SK-N-SH (cell line): Measurements from ENCODE around the gene PAQR5. TPM values are rescaled to one million over a fixed set of nuclear protein-coding genes. Genes with fewer than 3 reads are reported as not detected.
"Not testable (repeated sequence)": the region's sequence is repeated elsewhere in the genome, so short reads cannot be mapped to it uniquely, and the experiment has no call there.

Experiments
- CTCF ChIA-PET: fragments of 300-600, 350-600 bp; formaldehyde crosslinking; extraction: SDS; loops from one replicate; lab custom pipeline; 2021; lab: Yijun Ruan, JAX
- POLR2A ChIA-PET: fragments of 350-600 bp; sonication (Branson Sonifier 250); formaldehyde crosslinking; extraction: SDS; loops from one replicate; lab custom pipeline; 2020; ENCODE audit warnings: antibody characterized with exemption, inconsistent platforms; lab: Yijun Ruan, JAX
- DNase-seq: peaks from one replicate; pipeline ENCODE4 v3.0.0; 2012
- H2AFZ ChIP-seq: fragments of 200-600 bp; sonication (generic); 2 replicates; pipeline ENCODE4 v1.8.1; 2016; ENCODE audit warnings: antibody characterized with exemption, mild to moderate bottlenecking, low read depth
- H3F3A ChIP-seq: fragments of 200-600 bp; sonication (generic); replicated peaks from 2 replicates; pipeline ENCODE3; 2016; ENCODE audit warnings: antibody characterized with exemption, mild to moderate bottlenecking; ENCODE audit not compliant: insufficient read depth
- H3K27ac ChIP-seq, 2 experiments: fragments of 200-500 bp in 1 of 2; fragments of 200-600 bp in 1 of 2; sonication (Bioruptor generic) in 1 of 2; sonication (generic), shearing (Covaris generic) in 1 of 2; 2 replicates each; pipeline versions ENCODE4 v1.5.1 to v1.6.1; 2014 to 2016; ENCODE audit warnings: low read depth in 2 of 2, inconsistent platforms in 1 of 2, low read length in 1 of 2, mild to moderate bottlenecking in 1 of 2, mixed read lengths in 1 of 2
- H3K27me3 ChIP-seq: fragments of 200-600 bp; sonication (generic), shearing (Covaris generic); 2 replicates; pipeline ENCODE4 v1.6.1; 2016; ENCODE audit warnings: mixed run types; ENCODE audit not compliant: insufficient read depth
- H3K36me3 ChIP-seq, 2 experiments: fragments of 200-500 bp in 1 of 2; fragments of 200-600 bp in 1 of 2; sonication (Bioruptor generic) in 1 of 2; sonication (generic) in 1 of 2; replicated peaks in 1 of 2; 2 replicates each; pipeline versions ENCODE3 to v1.5.1; 2014 to 2016; ENCODE audit warnings: low read length in 1 of 2, mild to moderate bottlenecking in 1 of 2; ENCODE audit not compliant: insufficient read depth in 2 of 2, control insufficient read depth in 1 of 2
- H3K4me1 ChIP-seq, 2 experiments: fragments of 200-500 bp in 1 of 2; fragments of 200-600 bp in 1 of 2; sonication (Bioruptor generic) in 1 of 2; sonication (generic), shearing (Covaris generic) in 1 of 2; 2 replicates each; pipeline versions ENCODE4 v1.5.1 to v1.6.1; 2014 to 2016; ENCODE audit warnings: low read depth in 1 of 2, low read length in 1 of 2, mixed run types in 1 of 2; ENCODE audit not compliant: insufficient read depth in 2 of 2, control insufficient read depth in 1 of 2
- H3K4me2 ChIP-seq: fragments of 200-600 bp; sonication (generic), shearing (Covaris generic); 2 replicates; pipeline ENCODE4 v1.6.1; 2017; ENCODE audit warnings: mixed run types
- H3K4me3 ChIP-seq, 2 experiments: fragments of 200-500 bp in 1 of 2; fragments of 200-600 bp in 1 of 2; sonication (Bioruptor generic) in 1 of 2; sonication (generic), shearing (Covaris generic) in 1 of 2; 2 replicates each; pipeline versions ENCODE4 v1.5.1 to v1.8.1; 2014 to 2016; ENCODE audit warnings: low read depth in 2 of 2, inconsistent platforms in 1 of 2, low read length in 1 of 2, mild to moderate bottlenecking in 1 of 2, mixed read lengths in 1 of 2, moderate library complexity in 1 of 2
- H3K79me2 ChIP-seq: fragments of 200-600 bp; sonication (generic); 2 replicates; pipeline ENCODE4 v1.8.1; 2017; ENCODE audit warnings: mild to moderate bottlenecking; ENCODE audit not compliant: insufficient read depth
- H3K9ac ChIP-seq: fragments of 200-600 bp; sonication (generic); 2 replicates; pipeline ENCODE4 v1.6.1; 2017; ENCODE audit warnings: mixed run types
- H3K9me2 ChIP-seq: fragments of 200-600 bp; sonication (generic); 2 replicates; pipeline ENCODE4 v1.6.1; 2017; ENCODE audit warnings: mixed run types
- H3K9me3 ChIP-seq: fragments of 200-600 bp; sonication (generic); 2 replicates; pipeline ENCODE4 v1.6.1; 2017; ENCODE audit warnings: mixed run types, mild to moderate bottlenecking, moderate library complexity
- H4K20me1 ChIP-seq: fragments of 200-600 bp; sonication (generic); 2 replicates; pipeline ENCODE4 v1.6.1; 2017; ENCODE audit warnings: mild to moderate bottlenecking, mixed run types; ENCODE audit not compliant: insufficient read depth
- FOSL2 ChIP-seq: IDR thresholded peaks from 2 replicates; pipeline ENCODE4 v1.4.0; 2012; ENCODE audit warnings: low read depth, mild to moderate bottlenecking, moderate library complexity, borderline replicate concordance
- FOXJ3 ChIP-seq: sonication (generic); formaldehyde crosslinking; IDR thresholded peaks from 2 replicates; pipeline ENCODE4 v1.5.1; 2020; ENCODE audit warnings: mild to moderate bottlenecking, missing genetic modification reagents
- JUND ChIP-seq: IDR thresholded peaks from 2 replicates; pipeline ENCODE4 v1.4.0; 2012
- MAX ChIP-seq: IDR thresholded peaks from 2 replicates; pipeline ENCODE4 v1.4.0; 2012; ENCODE audit warnings: low read depth
- MXI1 ChIP-seq: IDR thresholded peaks from 2 replicates; pipeline ENCODE4 v1.6.1; 2012; ENCODE audit warnings: mild to moderate bottlenecking, low read depth, low read length, improper control_type of control experiment
- RAD21 ChIP-seq: IDR thresholded peaks from 2 replicates; pipeline ENCODE4 v1.6.1; 2012; ENCODE audit warnings: mild to moderate bottlenecking, low read length
- REST ChIP-seq: IDR thresholded peaks from 2 replicates; pipeline ENCODE4 v1.6.1; 2012; ENCODE audit warnings: mild to moderate bottlenecking, low read depth, low read length, moderate library complexity
- RFX5 ChIP-seq: IDR thresholded peaks from 2 replicates; pipeline ENCODE4 v1.6.1; 2012; ENCODE audit warnings: mild to moderate bottlenecking, improper control_type of control experiment, low read length
- WGBS: methylation state at CpG from one replicate; pipeline ENCODE4 v1.1.6; 2017; ENCODE audit warnings: low lambda C conversion rate; 5-methylcytosine and 5-hydroxymethylcytosine counted together
- polyA plus RNA-seq, 3 experiments: library from polyadenylated mRNA; depleted of rRNA; stranded (reverse); fragments of >200 nt; gene quantifications; 2 replicates each; pipeline ENCODE4 v1.2.3, GENCODE V29; 2012
- TF ChIP-seq, protein P1 (sequence below): IDR thresholded peaks from 2 replicates; pipeline ENCODE4; 2012
- TF ChIP-seq, protein P2 (sequence below): fragments of 200-600 bp; sonication (generic); IDR thresholded peaks from 2 replicates; pipeline ENCODE4 v1.6.1; 2017; ENCODE audit warnings: antibody characterized with exemption, mild to moderate bottlenecking, moderate library complexity

PAQR5 gene
- polyA plus RNA-seq, 1 of the 3 experiments (the other 2 are of a cell fraction): 3.9 TPM

GRCh38 chr15:69446953-69447352 lies 148.2 kb downstream of the PAQR5 start:
- Histone ChIP-seq H4K20me1 (no peaks in the 10 kb centered on the region), H3K4me2 (no peak overlapping the region), H3K9me3 (no peaks in the 10 kb centered on the region), H3K36me3 (peaks cover 29 to 48% of the 10 kb centered on the region in 2 experiments), H3K4me1 (peaks cover 2 to 4% of the 10 kb centered on the region in 2 experiments; a peak in 3 of 4 replicates), H3K9ac (no peak overlapping the region), H3K4me3 (no peak overlapping the region), H3F3A (peaks cover 17% of the 10 kb centered on the region), H3K27ac (no peak overlapping the region), H3K9me2 (no peaks in the 10 kb centered on the region), H2AFZ (no peak overlapping the region), H3K79me2 (peaks cover 14% of the 10 kb centered on the region; the same call in 1 of the 2 replicates), H3K27me3 (no peaks in the 10 kb centered on the region)
- 92% methylated on average over 2 of the region's 2 CpGs for WGBS
- no peak for TF ChIP-seq FOSL2
- no peak for TF ChIP-seq MXI1
- TF ChIP-seq MAX: no peak
- no peak for TF ChIP-seq RFX5
- no peak for TF ChIP-seq FOXJ3 (CRISPR knock-in tag)
- POLR2A ChIA-PET: no interaction called here
- DNase-seq: no peak
- CTCF ChIA-PET: no interaction called here

DNA sequence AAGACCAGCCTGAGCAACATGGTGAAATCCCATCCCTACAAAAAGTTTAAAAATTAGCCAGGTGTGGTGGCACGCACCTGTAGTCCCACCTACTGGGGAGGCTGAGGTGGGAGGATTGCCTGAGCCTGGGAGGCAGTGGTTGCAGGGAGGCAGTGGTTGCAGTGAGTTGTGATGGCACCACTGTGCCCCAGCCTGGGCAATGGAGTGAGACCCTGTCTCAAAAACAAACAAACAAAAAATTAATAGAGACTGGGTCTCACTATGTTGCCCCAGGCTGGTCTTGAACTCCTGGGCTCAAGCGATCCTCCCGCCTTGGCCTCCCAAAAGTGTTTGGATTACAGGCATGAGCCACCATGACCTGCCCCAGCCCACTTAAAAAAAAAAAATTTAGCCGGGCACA lies 151.5 kb downstream of the PAQR5 start:
- H3K9me3 ChIP-seq, H3K4me3 ChIP-seq, H3K27me3 ChIP-seq, DNase-seq, H3K9me2 ChIP-seq, POLR2A ChIA-PET, CTCF ChIA-PET, H3K9ac ChIP-seq, H2AFZ ChIP-seq, H3K4me2 ChIP-seq, H3K27ac ChIP-seq: not testable (repeated sequence)
- peaks cover 24% of the 10 kb centered on the region for H4K20me1 ChIP-seq
- H3K79me2 ChIP-seq: peaks cover 27% of the 10 kb centered on the region
- H3K4me1 ChIP-seq: peaks cover 10 to 12% of the 10 kb centered on the region in 2 experiments; a peak in 3 of 4 replicates
- peaks cover 34 to 41% of the 10 kb centered on the region in 2 experiments for H3K36me3 ChIP-seq
- peaks cover 35% of the 10 kb centered on the region for H3F3A ChIP-seq
- 100% methylated on average over 4 of the region's 4 CpGs for WGBS

- Histone ChIP-seq H3K27me3 (no peaks in the 10 kb centered on the region), H3F3A (peaks cover 44% of the 10 kb centered on the region), H3K4me3 (no peak overlapping the region; a peak in 1 of 4 replicates), H3K27ac (peak overlapping the region; percentile 94 to 95; a peak in 3 of 4 replicates), H2AFZ (peak overlapping the region; percentile 89), H3K36me3 (peaks cover 36 to 41% of the 10 kb centered on the region in 2 experiments), H3K9me2 (no peaks in the 10 kb centered on the region), H3K4me1 (peaks cover 10 to 16% of the 10 kb centered on the region in 2 experiments; a peak in 3 of 4 replicates), H3K4me2 (peak overlapping the region; percentile 79; the same call in 1 of the 2 replicates), H3K9me3 (no peaks in the 10 kb centered on the region), H3K79me2 (peaks cover 35% of the 10 kb centered on the region), H4K20me1 (peaks cover 33% of the 10 kb centered on the region), H3K9ac (no peak overlapping the region)
- CTCF ChIA-PET: interaction anchor here (0.6 to 4.1 kb wide), 6 partner anchors 11 to 392 kb away, joined by 3 to 31 read pairs (median 5); no protein-coding TSS in a partner anchor
- DNase-seq: no peak
- 88% methylated on average over 12 of the region's 12 CpGs for WGBS
- POLR2A ChIA-PET: interaction anchor here (2.1 to 3.2 kb wide), 2 partner anchors 11 to 37 kb away, joined by 14 to 53 read pairs; partner anchors contain the start of gene KIF23
- TF ChIP-seq MAX (no peak), FOXJ3 (CRISPR knock-in tag) (no peak), FOSL2 (no peak), RAD21 (no peak), MXI1 (no peak), REST (no peak), JUND (no peak)
- TF ChIP-seq, protein P1, sequence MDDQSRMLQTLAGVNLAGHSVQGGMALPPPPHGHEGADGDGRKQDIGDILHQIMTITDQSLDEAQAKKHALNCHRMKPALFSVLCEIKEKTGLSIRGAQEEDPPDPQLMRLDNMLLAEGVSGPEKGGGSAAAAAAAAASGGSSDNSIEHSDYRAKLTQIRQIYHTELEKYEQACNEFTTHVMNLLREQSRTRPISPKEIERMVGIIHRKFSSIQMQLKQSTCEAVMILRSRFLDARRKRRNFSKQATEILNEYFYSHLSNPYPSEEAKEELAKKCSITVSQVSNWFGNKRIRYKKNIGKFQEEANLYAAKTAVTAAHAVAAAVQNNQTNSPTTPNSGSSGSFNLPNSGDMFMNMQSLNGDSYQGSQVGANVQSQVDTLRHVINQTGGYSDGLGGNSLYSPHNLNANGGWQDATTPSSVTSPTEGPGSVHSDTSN: no peak
- TF ChIP-seq, protein P2, sequence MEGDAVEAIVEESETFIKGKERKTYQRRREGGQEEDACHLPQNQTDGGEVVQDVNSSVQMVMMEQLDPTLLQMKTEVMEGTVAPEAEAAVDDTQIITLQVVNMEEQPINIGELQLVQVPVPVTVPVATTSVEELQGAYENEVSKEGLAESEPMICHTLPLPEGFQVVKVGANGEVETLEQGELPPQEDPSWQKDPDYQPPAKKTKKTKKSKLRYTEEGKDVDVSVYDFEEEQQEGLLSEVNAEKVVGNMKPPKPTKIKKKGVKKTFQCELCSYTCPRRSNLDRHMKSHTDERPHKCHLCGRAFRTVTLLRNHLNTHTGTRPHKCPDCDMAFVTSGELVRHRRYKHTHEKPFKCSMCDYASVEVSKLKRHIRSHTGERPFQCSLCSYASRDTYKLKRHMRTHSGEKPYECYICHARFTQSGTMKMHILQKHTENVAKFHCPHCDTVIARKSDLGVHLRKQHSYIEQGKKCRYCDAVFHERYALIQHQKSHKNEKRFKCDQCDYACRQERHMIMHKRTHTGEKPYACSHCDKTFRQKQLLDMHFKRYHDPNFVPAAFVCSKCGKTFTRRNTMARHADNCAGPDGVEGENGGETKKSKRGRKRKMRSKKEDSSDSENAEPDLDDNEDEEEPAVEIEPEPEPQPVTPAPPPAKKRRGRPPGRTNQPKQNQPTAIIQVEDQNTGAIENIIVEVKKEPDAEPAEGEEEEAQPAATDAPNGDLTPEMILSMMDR: no peak
These were observed 152.4 kb downstream of the PAQR5 start for GRCh38 chr15:69450968-69451695.
